HK-2 (cell line): Measurements from ENCODE around the gene CEP63.

Source experiments
- DNase-seq: peaks from one replicate; pipeline ENCODE4 v3.0.0-alpha.2; 2018; ENCODE audit not compliant: unreplicated experiment

Gene CEP63

DNA sequence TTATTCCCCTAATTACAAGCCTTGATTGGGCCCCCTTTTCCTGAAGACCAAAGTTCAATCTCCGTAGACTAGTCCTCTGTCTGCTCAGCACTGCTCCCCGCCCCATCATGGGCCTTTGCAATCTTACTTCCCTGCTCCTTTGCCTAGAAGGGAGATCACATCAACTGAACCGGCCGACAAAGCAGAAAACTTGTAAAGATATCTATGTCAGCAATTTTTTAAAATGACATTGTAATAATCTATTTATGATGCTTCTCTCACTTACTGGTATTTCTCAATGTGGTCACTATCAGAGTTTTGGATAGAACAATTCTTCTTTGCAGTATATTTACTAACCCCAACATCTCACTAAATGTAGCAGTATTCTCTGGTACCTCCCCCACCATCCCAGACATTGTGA, 17.3 kb upstream of the CEP63 start:
- no peak for DNase-seq

DNA sequence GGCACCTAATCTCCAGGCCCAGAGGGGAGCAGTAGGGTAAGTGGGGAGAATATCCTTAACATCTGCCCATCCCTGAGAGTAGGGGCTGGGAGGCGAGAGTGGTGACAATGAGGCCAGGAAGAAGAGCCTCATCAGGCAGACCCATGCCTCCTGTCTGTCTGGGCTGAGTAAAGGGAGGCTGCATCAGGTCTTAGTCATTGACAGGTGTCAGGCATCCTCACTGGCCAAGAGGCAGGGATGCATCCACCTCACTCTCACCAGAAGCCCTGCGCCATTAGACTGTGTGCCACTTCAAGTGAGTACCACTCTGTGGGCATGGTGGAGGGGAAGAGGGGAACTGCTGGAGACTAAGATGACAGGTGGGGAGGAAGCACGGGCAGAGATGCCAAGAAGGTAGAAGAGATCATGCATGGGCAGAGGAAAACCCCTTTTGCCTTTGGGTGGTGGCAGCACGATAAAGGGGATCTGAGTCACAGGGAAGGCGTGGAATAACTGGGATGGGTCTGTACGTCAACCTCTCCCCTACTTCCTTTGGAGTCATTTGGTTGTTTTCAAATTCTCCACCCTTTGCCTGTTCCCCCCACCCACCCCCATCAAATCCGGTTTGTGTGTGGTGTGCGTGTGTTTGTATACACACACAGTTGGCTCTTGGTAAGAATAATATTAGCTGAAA, 14.2 kb upstream of the CEP63 start:
- no peak for DNase-seq

DNA sequence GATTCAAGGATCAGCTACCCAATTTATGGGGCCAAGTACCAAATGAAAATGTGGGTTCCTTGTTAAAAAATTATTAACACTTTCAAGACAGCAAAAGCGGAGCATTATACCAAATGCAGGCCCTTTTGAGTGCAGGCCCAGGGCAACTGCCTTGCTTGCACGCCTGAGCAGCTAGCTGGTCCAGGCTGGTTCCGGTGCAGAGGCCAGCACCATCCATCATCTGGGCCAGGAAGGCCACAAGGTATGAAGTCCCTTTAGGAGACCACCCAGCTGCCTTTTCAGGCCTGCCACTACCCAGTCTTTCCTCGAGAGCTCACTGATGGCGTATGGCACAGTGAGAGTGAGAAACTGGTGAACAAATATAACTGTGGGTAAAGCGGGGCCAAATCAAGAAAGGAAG, 13.0 kb upstream of the CEP63 start:
- no peak for DNase-seq

DNA sequence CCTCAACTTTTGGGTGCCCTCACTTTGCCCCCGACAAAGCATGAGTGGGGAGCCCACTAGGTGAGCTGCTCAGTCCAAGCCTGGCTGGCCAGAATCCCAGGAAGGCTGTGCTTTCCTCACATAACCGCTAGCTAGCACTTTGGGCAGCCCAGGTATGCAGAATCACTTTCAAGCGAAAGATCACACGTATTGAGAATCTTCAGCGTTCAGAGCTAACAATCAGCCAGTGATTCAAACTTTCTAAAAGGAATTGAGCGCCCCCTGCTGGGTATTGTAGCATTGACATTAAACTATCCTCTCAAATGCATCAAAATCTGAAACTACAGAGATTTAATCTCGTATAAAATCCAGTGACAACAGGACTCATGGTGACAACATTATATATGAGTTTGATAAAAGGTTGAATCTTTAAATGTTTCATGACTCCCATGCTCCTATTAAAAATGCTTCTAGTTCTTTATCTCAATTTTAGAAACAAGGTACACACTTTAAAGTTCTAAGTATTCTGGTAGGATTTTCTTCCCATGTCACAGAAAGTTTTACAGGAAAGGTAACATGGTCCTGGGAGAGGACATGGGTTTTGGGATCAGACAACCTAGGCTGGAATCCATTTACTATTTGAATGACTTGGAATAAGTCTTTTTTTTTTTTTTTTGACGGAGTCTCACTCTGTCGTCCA, 11.8 kb upstream of the CEP63 start:
- peak; percentile 87 for DNase-seq

DNA sequence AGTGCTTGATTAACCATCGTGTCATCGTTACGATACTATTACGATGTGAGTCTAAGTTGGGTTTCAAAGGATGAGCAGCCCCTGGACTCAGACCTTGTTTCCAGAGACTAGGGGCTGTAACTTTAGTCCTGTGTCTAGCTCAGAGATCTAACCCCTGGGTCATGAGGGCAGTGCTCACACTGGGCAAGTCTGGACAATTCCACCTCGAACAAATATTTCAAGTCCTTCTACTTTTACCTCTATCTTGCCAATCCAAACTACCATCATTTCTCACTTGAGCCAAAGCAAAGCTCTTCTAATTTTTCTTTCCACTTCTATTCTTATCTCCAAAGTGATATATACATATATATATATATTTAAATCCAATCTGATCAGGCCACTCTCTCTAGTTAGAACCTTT, 10.9 kb upstream of the CEP63 start:
- DNase-seq: no peak

DNA sequence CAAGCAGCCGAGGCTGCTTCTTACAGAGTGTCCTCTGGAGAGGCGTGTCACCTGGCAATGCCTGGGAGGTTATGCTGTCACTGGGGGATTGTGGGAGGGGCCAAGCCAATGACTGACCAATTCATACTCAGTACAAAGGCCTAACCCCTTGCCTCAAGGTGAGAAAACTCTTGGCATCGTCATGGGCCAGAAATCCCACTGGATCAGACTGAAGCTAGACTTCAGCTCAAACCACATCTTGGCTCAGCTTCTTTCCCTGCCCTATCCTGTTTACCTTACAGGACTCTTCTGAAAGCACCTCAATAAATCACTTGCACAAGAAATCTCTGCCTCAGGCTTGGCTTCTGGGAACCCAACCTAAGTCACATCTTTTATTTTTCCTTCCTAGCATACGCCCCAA, 9.6 kb upstream of the CEP63 start:
- DNase-seq: peak; percentile 24

DNA sequence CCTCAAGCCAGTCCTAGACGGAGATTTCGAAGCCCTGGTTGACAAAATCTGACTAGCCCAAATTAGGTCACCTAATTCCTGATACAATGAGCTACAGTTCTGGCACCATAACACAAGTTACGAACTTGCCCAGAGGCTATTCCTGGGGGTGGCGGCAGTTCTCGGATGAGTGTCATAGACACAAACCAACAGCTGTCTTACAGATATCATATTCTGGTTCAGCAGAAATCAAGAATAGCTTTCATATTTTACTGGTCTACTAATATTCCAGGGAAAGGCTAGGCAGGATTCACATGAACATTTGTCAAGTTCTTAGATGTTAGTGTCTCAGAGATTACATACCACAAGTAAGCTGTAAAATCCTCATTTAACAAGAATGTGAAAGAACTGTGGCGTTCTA, 8.9 kb upstream of the CEP63 start:
- no peak for DNase-seq

DNA sequence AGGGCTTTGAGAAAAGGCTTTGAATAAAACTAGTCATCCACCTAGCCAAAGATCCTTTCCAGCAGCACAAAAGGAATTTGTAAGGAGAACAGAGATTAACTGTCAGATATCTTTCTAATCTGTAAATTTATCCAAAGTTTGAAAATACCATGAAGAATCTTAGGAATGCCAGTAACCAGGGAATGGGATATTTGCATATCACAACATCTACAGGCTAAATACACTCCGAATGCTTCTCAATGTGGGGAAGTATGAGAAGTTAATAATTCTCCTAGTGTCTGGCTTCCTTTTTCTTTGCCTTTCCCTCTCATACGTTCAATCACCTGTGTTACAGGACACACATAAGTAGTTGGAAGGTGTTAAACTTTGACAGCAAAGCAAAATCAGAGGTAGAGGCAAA, 7.9 kb upstream of the CEP63 start:
- no peak for DNase-seq

DNA sequence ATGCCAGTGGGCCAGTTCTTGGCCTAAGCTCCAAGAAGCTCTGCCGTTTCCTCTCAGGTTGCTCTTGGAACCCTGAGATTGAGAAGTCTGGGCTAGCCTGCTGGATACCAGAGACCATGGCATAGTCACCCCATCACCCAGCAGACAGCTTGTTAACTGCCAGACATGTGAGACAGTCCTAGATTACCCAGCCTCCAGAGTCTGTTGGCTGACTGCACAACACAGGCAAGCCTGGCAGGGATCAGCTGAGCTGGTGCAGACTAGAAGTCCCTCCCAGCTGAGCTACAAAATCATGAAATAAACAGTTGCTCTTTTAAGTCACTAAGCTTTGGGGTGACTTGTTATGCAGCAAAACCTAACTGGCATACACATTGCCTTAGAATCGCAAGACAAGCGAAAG, 5.3 kb upstream of the CEP63 start:
- DNase-seq: no peak

DNA sequence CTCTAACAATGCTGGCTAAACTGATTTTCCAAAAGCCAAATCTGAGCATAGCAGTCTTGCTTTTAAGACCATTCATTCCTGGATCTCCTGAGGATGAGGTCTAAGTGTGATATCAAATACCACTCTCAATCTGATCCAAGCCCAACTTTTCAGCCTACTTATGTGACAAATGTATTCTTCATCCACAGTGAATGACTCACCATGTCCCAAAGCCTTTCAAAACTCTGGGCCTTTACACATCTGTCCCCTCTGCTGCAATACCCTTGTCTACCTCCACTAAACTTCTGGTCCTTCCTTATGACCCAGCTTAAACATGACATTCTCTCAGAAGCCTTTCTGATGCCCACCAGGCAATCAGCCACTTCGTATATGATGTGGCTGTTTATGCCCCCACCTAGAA, 4.7 kb upstream of the CEP63 start:
- no peak for DNase-seq

DNA sequence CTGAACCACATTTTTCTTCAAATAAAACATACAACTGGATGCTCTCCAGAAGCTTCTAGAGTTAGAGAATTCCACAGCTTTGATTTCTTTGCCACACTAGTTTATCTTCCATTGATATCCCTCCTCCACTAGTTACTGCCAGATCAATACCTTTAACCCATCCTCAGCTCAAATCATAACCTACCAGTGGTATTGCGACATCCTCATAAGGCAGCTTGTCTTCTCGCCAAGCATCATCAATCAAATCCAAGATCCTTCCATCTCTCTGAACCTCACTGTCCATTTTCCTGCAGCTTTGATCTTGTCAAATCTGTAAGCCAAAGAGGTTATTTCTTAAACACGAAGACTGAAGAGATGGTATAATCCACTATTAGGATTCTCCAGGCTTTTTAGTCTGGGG, 3.2 kb upstream of the CEP63 start:
- DNase-seq: no peak

DNA sequence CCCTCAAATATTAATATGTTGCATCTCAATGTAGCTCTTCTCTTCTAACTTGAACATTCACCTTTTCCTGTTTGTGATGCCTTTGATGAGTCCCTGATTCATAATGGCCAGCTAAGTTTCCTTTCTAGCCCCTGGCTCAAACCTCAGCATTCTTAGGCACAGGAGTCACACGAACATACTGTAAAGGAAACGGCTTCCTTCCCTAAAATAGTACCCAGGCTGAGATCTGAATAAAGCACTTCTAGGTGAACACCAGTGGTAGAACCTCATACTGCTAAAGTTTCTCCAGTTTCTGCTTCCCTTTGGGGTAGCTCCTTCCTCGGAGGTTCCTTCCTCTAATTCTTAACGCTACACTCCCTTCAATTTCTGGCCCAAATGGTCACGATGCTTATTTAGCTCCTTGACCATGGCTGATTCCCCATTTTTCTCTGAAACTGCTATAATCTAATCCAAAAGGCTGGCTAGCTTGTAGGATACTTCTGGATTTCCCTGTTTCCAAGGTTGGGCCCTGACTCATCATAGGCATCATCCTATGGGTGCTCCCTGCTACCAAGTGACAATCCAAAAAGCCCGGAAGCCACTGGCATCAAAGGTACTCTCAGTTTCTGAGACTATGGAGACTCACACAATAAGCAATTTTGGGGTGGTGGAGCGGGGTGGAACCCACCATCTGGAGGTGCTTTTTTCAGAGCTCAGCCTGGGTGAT, 2.5 kb upstream of the CEP63 start:
- DNase-seq: peak; percentile 22

DNA sequence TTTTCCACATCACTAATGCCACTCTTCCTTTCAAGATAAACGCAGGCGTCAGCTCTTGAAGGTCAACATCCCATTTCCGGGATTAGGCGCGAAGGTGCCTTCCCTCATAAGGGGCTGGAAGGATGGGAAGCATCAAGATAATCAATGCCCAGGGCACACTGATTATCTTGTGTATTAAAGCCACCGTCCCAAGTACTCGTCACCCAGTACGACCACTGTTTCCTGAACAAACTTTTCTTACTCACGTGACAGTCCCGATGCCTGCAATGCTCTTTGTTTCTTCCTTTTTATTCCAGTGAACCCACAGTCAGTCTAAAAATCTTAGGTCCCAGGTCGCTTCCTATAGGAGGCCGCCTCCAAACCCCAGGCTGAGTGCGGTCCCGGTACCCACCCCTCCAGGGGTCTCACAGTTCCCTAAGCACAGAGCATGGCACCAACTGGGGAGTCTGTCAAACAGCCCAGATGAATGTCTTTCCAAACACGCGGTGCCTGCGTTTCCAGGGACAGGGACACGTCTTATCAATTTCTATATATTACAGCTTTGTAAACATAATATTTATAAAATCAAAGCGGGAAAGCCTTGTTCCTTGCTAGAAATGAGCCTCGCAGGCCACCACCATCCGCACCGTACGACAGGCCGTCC, 661 bp upstream of the CEP63 start:
- DNase-seq: peak; percentile 45

DNA sequence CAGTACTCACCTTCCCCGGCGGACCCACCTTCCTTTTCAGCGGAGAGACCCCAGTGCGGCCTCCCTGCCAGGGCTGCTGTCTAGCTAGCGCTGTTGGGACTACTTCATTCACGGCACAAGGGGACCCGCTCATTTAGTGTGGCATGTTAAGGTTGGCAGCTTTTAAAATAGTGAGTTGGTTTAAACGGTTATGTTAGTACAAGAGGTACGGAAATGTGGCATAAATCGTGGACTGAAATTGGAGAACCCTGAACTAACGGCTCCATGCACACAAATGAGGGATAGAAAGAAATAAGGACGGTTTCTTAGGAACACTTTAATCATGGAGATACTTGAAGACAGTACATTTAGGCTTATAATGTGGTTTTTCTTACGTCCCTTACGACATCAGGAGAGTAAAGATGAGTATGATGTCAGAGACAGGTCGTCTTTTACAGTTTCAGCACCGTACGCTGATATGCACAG, 752 bp downstream of the CEP63 start:
- DNase-seq: no peak

DNA sequence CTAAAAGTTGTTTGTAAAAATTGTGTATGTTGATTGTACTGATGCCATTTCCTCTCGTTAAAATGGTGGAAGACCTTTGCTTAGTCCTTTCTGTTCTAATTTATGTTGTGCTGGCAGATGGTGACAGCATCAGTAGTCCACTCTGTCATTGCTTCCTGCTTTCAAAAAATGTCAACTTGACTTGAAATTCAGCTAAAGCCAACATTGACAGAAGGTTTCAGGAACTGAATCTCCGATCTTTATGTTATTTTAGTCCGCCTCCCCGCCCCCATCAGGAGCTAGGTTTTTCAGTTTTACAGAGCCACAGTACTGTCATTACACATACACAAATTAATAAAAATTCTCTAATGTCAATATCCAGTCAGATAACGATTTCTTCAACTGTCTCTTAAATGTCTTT, 1.5 kb downstream of the CEP63 start:
- no peak for DNase-seq

DNA sequence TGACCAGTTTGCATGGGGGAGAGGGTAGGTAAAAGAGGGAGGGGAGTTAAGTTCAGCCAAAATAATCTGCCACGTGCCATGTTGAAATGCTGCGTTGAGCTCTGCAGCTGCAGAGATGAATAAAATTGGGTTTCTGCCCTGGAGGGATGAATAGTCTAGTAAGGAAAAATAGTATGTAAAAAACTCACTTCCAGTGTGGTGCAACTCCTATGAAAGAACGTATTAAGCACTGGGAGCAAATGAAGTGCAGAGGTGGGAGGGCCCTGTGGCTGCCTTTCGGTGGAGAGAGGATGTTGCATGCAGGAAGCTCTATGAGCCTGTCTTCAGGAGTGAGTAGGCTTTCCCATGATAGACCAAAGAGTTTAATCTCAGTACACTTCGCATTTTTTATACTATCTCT, 8.6 kb downstream of the CEP63 start:
- no peak for DNase-seq

DNA sequence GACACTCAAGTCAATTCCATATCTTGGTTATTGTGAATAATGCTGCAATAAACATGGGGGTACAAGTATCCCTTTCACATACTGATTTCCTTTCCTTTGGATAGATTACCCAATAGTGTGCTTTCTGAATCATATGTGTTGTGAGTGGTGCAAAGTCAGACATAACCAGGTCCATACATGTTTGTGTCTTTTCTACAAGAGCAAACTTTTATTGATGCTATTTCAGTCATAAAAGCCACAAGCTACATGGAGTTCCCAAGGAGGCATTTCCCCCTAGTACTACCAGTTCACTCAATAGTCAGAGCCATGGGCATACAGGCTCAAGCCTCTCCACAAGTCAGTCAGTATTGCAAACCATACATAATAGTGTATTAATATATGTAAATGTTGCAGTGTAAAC, 10.1 kb downstream of the CEP63 start:
- no peak for DNase-seq

DNA sequence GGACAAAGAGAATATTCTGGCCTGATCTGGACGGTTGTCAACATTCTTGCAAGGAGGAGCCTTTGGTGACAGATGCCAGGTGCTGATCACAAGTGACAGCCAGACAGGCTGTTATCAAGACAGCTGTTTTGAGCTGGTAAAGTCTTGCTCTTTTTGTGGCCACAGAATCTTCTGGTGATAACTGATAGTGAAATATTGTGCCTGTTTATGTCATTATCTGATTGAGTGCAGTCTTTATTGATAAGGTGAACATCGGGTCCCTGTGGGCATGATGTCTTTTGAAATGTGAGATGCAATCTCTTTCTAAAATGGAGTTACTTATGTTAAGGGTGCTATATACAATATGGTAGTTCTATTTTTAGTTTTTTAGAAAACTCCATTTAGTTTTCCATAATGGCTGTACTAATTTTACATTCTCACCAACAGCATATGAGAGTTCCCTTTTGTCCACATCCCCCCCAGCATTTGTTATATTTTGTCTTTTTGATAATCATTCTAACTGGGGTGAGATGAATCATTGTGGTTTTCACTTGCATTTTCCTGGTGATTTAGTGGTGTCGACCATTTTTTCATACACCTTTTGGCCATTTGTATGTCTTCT, 10.7 kb downstream of the CEP63 start:
- no peak for DNase-seq

DNA sequence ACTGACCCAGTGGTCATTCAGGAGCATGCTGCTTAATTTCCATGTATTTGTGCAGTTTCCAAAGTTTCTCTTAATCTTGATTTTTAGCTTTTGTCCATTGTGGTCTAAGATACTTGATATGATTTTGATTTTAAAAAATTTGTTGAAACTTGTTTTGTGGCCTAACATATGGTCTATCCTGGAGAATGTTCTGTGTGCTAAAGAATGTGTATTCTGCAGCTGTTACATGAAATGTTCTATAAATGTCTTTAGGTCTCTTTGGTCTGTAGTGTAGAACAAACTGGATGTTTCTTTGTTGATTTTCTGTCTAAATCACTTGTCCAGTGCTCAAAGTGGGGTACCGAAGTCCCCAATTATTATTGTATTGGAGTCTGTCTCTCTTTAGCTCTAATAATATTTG, 17.4 kb downstream of the CEP63 start:
- no peak for DNase-seq

DNA sequence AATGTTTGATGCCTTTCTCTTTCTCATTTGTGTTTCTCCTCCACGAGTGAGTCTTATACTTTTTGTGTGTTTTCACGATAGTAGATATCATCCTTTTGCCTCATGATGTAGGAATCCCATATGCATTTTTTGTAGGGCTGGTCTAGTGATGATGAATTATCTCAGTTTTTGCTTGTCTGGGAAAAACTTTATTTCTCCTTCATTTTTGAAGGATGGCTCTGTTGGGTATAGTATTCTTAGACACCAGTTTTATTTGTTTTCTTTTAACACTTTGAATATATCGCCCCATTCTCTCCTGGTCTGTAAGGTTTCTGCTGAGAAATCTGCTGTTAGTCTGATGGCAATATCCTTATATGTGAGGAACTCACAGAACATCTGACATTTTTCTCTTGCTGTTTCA, 18.3 kb downstream of the CEP63 start:
- no peak for DNase-seq

DNA sequence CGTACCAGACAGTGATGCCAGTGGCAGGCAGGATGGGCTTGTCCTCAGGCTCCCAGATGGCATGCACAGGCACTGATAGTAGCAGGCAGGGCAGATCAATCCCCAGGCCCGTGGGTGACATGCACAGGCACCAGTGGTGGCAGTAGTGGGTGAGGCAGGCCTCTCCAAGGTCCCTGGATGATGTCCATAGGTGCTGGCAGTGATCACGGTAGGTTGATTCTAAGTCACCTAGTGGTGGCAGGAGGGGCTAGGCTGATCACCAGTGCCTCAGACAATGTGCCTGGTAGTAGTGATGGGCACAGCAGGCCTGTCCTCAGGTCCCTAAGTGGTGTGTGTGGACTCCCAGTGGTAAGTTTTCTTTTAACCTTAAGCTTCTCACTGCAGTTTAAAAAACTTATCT, 19.6 kb downstream of the CEP63 start:
- no peak for DNase-seq

DNA sequence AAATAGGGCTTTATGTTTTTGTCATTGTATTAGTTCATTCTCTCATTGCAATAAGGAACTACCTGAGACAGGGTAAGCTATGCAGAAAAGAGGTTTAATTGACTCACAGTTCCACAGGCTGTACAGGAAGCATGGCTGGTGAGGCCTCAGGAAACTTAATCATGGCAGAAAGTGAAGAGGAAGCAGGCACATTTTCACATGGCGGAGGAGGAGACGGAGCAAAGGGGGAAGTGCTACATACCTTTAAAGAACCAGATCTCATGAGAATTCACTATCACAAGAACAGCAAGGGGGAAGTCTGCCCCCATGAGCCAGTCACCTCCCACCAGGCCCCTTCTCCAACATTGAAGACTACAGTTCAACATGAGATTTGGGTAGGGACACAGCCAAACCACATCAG, 25.6 kb downstream of the CEP63 start:
- no peak for DNase-seq
